GM18868 (cell line): Measurements from ENCODE around the gene IRAK1.
"Not testable (repeated sequence)": the region's sequence is repeated elsewhere in the genome, so short reads cannot be mapped to it uniquely, and the experiment has no call there.

Source experiments
- ATAC-seq: cut with Tn5 transposase; IDR thresholded peaks from one replicate; pipeline ENCODE4 v1.9.1; 2021; ENCODE audit warnings: mild to moderate bottlenecking, moderate library complexity; ENCODE audit not compliant: unreplicated experiment

IRAK1 gene

GRCh38 chrX:153999359-154000037 is 20.2 kb downstream of the IRAK1 start:
- no peak for ATAC-seq

- ATAC-seq = no peak
These were observed 24.2 kb downstream of the IRAK1 start for GRCh38 chrX:153995504-153995903.

- not testable (repeated sequence) for ATAC-seq
These were observed 25.3 kb downstream of the IRAK1 start for GRCh38 chrX:153994398-153994797.

GRCh38 chrX:153993978-153994377 is 25.7 kb downstream of the IRAK1 start:
- no peak for ATAC-seq

GRCh38 chrX:153993079-153993478 is 26.6 kb downstream of the IRAK1 start:
- no peak for ATAC-seq

GRCh38 chrX:153992180-153992579 is 27.5 kb downstream of the IRAK1 start:
- no peak for ATAC-seq

GRCh38 chrX:153991013-153991580 is 28.6 kb downstream of the IRAK1 start:
- no peak for ATAC-seq

- ATAC-seq = no peak
These were observed 29.6 kb downstream of the IRAK1 start for GRCh38 chrX:153989973-153990655.

GRCh38 chrX:153988493-153988892 is 31.2 kb downstream of the IRAK1 start:
- no peak for ATAC-seq

- peak; percentile 57 for ATAC-seq
These were observed 35.1 kb downstream of the IRAK1 start for GRCh38 chrX:153984351-153985178.

- no peak for ATAC-seq
These were observed 36.3 kb downstream of the IRAK1 start for GRCh38 chrX:153983321-153983801.

- no peak for ATAC-seq
These were observed 37.8 kb downstream of the IRAK1 start for GRCh38 chrX:153981771-153982533.

GRCh38 chrX:153981231-153981630 is 38.5 kb downstream of the IRAK1 start:
- ATAC-seq = no peak

- ATAC-seq = peak; percentile 36
These were observed 39.3 kb downstream of the IRAK1 start for GRCh38 chrX:153980394-153980793.

GRCh38 chrX:153974726-153975286 is 44.9 kb downstream of the IRAK1 start:
- ATAC-seq = no peak

GRCh38 chrX:153974003-153974725 is 45.5 kb downstream of the IRAK1 start:
- no peak for ATAC-seq

- no peak for ATAC-seq
These were observed 46.3 kb downstream of the IRAK1 start for GRCh38 chrX:153973127-153974002.

GRCh38 chrX:153972368-153973126 is 47.2 kb downstream of the IRAK1 start, which contains the start of gene TMEM187:
Gene TMEM187, plus strand, starts transcription at chrX:153972754. Its CDS starts 9,309 bp downstream, at chrX:153982063.
- peak; percentile 47 for ATAC-seq
